Measurements from ENCODE around the gene GDF10.

DNA sequence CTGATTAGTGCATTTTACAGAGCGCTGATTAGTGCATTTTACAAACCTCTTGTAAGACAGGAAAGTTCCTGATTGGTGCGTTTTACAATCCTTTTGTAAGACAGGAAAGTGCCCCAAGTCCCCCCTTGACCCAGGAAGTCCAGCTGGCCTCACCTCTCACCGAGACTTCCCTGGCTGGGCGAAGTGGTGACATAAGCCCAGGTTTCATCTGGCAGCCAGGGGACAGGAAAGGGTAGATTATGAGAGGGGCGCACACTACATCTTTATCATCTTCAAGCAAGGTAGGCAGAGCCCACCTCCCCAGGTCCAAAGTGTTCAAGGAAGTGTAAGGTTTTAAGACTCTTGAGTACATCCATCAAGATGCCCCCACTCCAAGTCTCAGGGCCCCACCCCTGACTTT lies 5.5 kb upstream of the GDF10 start:
- no peak for TF ChIP-seq POLR2AphosphoS5 (IDR thresholded peaks at IDR 0.05)
- TF ChIP-seq, protein P1, sequence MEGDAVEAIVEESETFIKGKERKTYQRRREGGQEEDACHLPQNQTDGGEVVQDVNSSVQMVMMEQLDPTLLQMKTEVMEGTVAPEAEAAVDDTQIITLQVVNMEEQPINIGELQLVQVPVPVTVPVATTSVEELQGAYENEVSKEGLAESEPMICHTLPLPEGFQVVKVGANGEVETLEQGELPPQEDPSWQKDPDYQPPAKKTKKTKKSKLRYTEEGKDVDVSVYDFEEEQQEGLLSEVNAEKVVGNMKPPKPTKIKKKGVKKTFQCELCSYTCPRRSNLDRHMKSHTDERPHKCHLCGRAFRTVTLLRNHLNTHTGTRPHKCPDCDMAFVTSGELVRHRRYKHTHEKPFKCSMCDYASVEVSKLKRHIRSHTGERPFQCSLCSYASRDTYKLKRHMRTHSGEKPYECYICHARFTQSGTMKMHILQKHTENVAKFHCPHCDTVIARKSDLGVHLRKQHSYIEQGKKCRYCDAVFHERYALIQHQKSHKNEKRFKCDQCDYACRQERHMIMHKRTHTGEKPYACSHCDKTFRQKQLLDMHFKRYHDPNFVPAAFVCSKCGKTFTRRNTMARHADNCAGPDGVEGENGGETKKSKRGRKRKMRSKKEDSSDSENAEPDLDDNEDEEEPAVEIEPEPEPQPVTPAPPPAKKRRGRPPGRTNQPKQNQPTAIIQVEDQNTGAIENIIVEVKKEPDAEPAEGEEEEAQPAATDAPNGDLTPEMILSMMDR (IDR thresholded peaks at IDR 0.05; ENCODE audit: poor library complexity, severe bottlenecking), result no peak
- no peak for TF ChIP-seq RAD21 (conservative IDR thresholded peaks at IDR 0.05)
- TF ChIP-seq SMC3 (conservative IDR thresholded peaks at IDR 0.05; ENCODE audit: poor library complexity), result no peak
- no peak for TF ChIP-seq MXI1 (conservative IDR thresholded peaks at IDR 0.05; ENCODE audit: poor library complexity, severe bottlenecking)
- no peak for TF ChIP-seq TAF1 (IDR thresholded peaks at IDR 0.05; ENCODE audit: low read depth)
- no peak for TF ChIP-seq EZH2 (IDR thresholded peaks at IDR 0.05; ENCODE audit: borderline replicate concordance, insufficient read depth, low read length, poor library complexity, severe bottlenecking)
- TF ChIP-seq, protein P2, sequence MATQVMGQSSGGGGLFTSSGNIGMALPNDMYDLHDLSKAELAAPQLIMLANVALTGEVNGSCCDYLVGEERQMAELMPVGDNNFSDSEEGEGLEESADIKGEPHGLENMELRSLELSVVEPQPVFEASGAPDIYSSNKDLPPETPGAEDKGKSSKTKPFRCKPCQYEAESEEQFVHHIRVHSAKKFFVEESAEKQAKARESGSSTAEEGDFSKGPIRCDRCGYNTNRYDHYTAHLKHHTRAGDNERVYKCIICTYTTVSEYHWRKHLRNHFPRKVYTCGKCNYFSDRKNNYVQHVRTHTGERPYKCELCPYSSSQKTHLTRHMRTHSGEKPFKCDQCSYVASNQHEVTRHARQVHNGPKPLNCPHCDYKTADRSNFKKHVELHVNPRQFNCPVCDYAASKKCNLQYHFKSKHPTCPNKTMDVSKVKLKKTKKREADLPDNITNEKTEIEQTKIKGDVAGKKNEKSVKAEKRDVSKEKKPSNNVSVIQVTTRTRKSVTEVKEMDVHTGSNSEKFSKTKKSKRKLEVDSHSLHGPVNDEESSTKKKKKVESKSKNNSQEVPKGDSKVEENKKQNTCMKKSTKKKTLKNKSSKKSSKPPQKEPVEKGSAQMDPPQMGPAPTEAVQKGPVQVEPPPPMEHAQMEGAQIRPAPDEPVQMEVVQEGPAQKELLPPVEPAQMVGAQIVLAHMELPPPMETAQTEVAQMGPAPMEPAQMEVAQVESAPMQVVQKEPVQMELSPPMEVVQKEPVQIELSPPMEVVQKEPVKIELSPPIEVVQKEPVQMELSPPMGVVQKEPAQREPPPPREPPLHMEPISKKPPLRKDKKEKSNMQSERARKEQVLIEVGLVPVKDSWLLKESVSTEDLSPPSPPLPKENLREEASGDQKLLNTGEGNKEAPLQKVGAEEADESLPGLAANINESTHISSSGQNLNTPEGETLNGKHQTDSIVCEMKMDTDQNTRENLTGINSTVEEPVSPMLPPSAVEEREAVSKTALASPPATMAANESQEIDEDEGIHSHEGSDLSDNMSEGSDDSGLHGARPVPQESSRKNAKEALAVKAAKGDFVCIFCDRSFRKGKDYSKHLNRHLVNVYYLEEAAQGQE (IDR thresholded peaks at IDR 0.05; ENCODE audit: borderline replicate concordance), result no peak
- TF ChIP-seq EP300 (conservative IDR thresholded peaks at IDR 0.05; ENCODE audit: poor library complexity, severe bottlenecking), result no peak

Data from neural cell (in vitro differentiated cells).